Activated naive CD8-positive, alpha-beta T cell treated with anti-CD3 and anti-CD28 coated beads, Interleukin-2, amount 50 U/mL, for 24 hours (primary cell): ENCODE measurements around the gene MYT1.
A peak's percentile ranks its signal among the peaks of the same experiment; 100 is the strongest.

Experiments used
- ATAC-seq: fragments of 150-1000 bp; cut with Tn5 transposase; one replicate; pipeline ENCODE4 v1.10.0; 2021
- DNase-seq: peaks from one replicate; pipeline ENCODE4 v3.0.0; 2021
- H3K27ac Mint-ChIP-seq: one replicate; pipeline ENCODE4 v1.8.0; 2021; ENCODE audit warnings: mild to moderate bottlenecking, mixed read lengths
- H3K27me3 Mint-ChIP-seq: one replicate; pipeline ENCODE4 v1.8.0; 2021; ENCODE audit warnings: mixed read lengths
- H3K36me3 Mint-ChIP-seq: one replicate; pipeline ENCODE4 v1.8.0; 2021; ENCODE audit warnings: low read depth, mixed read lengths
- H3K4me1 Mint-ChIP-seq: one replicate; pipeline ENCODE4 v1.8.0; 2021; ENCODE audit warnings: mixed read lengths
- H3K4me3 Mint-ChIP-seq: one replicate; pipeline ENCODE4 v1.8.0; 2021; ENCODE audit warnings: mild to moderate bottlenecking, moderate library complexity, mixed read lengths
- H3K9me3 Mint-ChIP-seq: one replicate; pipeline ENCODE4 v1.8.0; 2021; ENCODE audit warnings: mixed read lengths

MYT1 gene

GRCh38 chr20:64156136-64156885 is 7.9 kb upstream of the MYT1 start:
- Mint-ChIP-seq H3K9me3 (no peaks in the 10 kb centered on the region), H3K36me3 (no peaks in the 10 kb centered on the region), H3K27ac (no peak overlapping the region), H3K4me3 (no peak overlapping the region), H3K27me3 (peaks cover 19% of the 10 kb centered on the region), H3K4me1 (no peaks in the 10 kb centered on the region)
- ATAC-seq, result no peak
- no peak for DNase-seq

- no peak overlapping the region for H3K27ac Mint-ChIP-seq
- DNase-seq (no peak), ATAC-seq (no peak)
- no peaks in the 10 kb centered on the region for H3K9me3 Mint-ChIP-seq
- no peaks in the 10 kb centered on the region for H3K36me3 Mint-ChIP-seq
- no peak overlapping the region for H3K4me3 Mint-ChIP-seq
- no peaks in the 10 kb centered on the region for H3K4me1 Mint-ChIP-seq
- peaks cover 28% of the 10 kb centered on the region for H3K27me3 Mint-ChIP-seq
Measured at GRCh38 chr20:64156886-64157875, 7.1 kb upstream of the MYT1 start.

- Mint-ChIP-seq H3K4me1 (no peaks in the 10 kb centered on the region), H3K9me3 (no peaks in the 10 kb centered on the region), H3K4me3 (no peak overlapping the region), H3K36me3 (no peaks in the 10 kb centered on the region), H3K27ac (no peak overlapping the region), H3K27me3 (peaks cover 33% of the 10 kb centered on the region)
- no peak for ATAC-seq
- no peak for DNase-seq
Measured at GRCh38 chr20:64157878-64158277, 6.4 kb upstream of the MYT1 start.

- Mint-ChIP-seq H3K4me1 (no peaks in the 10 kb centered on the region), H3K27me3 (peaks cover 40% of the 10 kb centered on the region)
Measured at GRCh38 chr20:64158346-64159285, 5.6 kb upstream of the MYT1 start.

GRCh38 chr20:64159286-64159680 is 5.0 kb upstream of the MYT1 start:
- DNase-seq, result no peak
- Mint-ChIP-seq H3K27ac (no peak overlapping the region), H3K27me3 (peaks cover 45% of the 10 kb centered on the region)

More at GRCh38 chr20:64158346-64159285, 5.6 kb upstream of the MYT1 start:
- ATAC-seq, result no peak
- Mint-ChIP-seq H3K4me3 (no peak overlapping the region), H3K9me3 (no peaks in the 10 kb centered on the region), H3K36me3 (no peaks in the 10 kb centered on the region), H3K27ac (no peak overlapping the region)
- no peak for DNase-seq

GRCh38 chr20:64159711-64160110 is 4.5 kb upstream of the MYT1 start:
- Mint-ChIP-seq H3K27me3 (peaks cover 48% of the 10 kb centered on the region), H3K9me3 (no peaks in the 10 kb centered on the region)

More at GRCh38 chr20:64159286-64159680, 5.0 kb upstream of the MYT1 start:
- Mint-ChIP-seq H3K4me1 (no peaks in the 10 kb centered on the region), H3K4me3 (no peak overlapping the region), H3K9me3 (no peaks in the 10 kb centered on the region), H3K36me3 (no peaks in the 10 kb centered on the region)
- ATAC-seq, result no peak

GRCh38 chr20:64160118-64160517 is 4.1 kb upstream of the MYT1 start:
- H3K27me3 Mint-ChIP-seq, result peaks cover 52% of the 10 kb centered on the region
- no peak overlapping the region for H3K27ac Mint-ChIP-seq
- no peaks in the 10 kb centered on the region for H3K4me1 Mint-ChIP-seq
- no peaks in the 10 kb centered on the region for H3K36me3 Mint-ChIP-seq
- no peak overlapping the region for H3K4me3 Mint-ChIP-seq
- no peak for DNase-seq
- H3K9me3 Mint-ChIP-seq, result no peaks in the 10 kb centered on the region
- ATAC-seq, result no peak

More at GRCh38 chr20:64159711-64160110, 4.5 kb upstream of the MYT1 start:
- H3K4me1 Mint-ChIP-seq, result no peaks in the 10 kb centered on the region
- no peak for DNase-seq
- H3K27ac Mint-ChIP-seq, result no peak overlapping the region
- H3K4me3 Mint-ChIP-seq, result no peak overlapping the region
- no peak for ATAC-seq
- H3K36me3 Mint-ChIP-seq, result no peaks in the 10 kb centered on the region

- H3K27me3 Mint-ChIP-seq, result peaks cover 56% of the 10 kb centered on the region
Measured at GRCh38 chr20:64160526-64161355, 3.5 kb upstream of the MYT1 start.

GRCh38 chr20:64161356-64162238 is 2.7 kb upstream of the MYT1 start:
- peaks cover 56% of the 10 kb centered on the region for H3K27me3 Mint-ChIP-seq
- no peaks in the 10 kb centered on the region for H3K36me3 Mint-ChIP-seq
- ATAC-seq (peak; percentile 41), DNase-seq (peak; percentile 44)
- no peak overlapping the region for H3K4me3 Mint-ChIP-seq
- no peak overlapping the region for H3K27ac Mint-ChIP-seq
- H3K4me1 Mint-ChIP-seq, result no peaks in the 10 kb centered on the region
- no peaks in the 10 kb centered on the region for H3K9me3 Mint-ChIP-seq

More at GRCh38 chr20:64160526-64161355, 3.5 kb upstream of the MYT1 start:
- H3K4me1 Mint-ChIP-seq, result no peaks in the 10 kb centered on the region
- ATAC-seq, result no peak
- H3K27ac Mint-ChIP-seq, result no peak overlapping the region
- DNase-seq, result no peak
- no peak overlapping the region for H3K4me3 Mint-ChIP-seq
- H3K9me3 Mint-ChIP-seq, result no peaks in the 10 kb centered on the region
- no peaks in the 10 kb centered on the region for H3K36me3 Mint-ChIP-seq

- no peaks in the 10 kb centered on the region for H3K9me3 Mint-ChIP-seq
- no peak overlapping the region for H3K27ac Mint-ChIP-seq
- no peaks in the 10 kb centered on the region for H3K4me1 Mint-ChIP-seq
- no peaks in the 10 kb centered on the region for H3K36me3 Mint-ChIP-seq
- DNase-seq, result no peak
- H3K4me3 Mint-ChIP-seq, result no peak overlapping the region
- peaks cover 61% of the 10 kb centered on the region for H3K27me3 Mint-ChIP-seq
- no peak for ATAC-seq
Measured at GRCh38 chr20:64162239-64162910, 1.9 kb upstream of the MYT1 start.

- Mint-ChIP-seq H3K4me1 (no peaks in the 10 kb centered on the region), H3K27ac (no peak overlapping the region), H3K9me3 (no peaks in the 10 kb centered on the region), H3K36me3 (no peaks in the 10 kb centered on the region), H3K4me3 (no peak overlapping the region), H3K27me3 (peaks cover 66% of the 10 kb centered on the region)
- DNase-seq (no peak), ATAC-seq (no peak)
Measured at GRCh38 chr20:64163776-64164122, 503 bp upstream of the MYT1 start.

GRCh38 chr20:64165866-64166600 is 1.8 kb downstream of the MYT1 start:
- no peak overlapping the region for H3K27ac Mint-ChIP-seq
- no peak for DNase-seq
- peaks cover 50% of the 10 kb centered on the region for H3K27me3 Mint-ChIP-seq
- ATAC-seq, result no peak
- no peaks in the 10 kb centered on the region for H3K4me1 Mint-ChIP-seq
- H3K9me3 Mint-ChIP-seq, result no peaks in the 10 kb centered on the region
- no peaks in the 10 kb centered on the region for H3K36me3 Mint-ChIP-seq
- no peak overlapping the region for H3K4me3 Mint-ChIP-seq
